ENCODE results near the gene ADORA1.

ADORA1 gene

DNA sequence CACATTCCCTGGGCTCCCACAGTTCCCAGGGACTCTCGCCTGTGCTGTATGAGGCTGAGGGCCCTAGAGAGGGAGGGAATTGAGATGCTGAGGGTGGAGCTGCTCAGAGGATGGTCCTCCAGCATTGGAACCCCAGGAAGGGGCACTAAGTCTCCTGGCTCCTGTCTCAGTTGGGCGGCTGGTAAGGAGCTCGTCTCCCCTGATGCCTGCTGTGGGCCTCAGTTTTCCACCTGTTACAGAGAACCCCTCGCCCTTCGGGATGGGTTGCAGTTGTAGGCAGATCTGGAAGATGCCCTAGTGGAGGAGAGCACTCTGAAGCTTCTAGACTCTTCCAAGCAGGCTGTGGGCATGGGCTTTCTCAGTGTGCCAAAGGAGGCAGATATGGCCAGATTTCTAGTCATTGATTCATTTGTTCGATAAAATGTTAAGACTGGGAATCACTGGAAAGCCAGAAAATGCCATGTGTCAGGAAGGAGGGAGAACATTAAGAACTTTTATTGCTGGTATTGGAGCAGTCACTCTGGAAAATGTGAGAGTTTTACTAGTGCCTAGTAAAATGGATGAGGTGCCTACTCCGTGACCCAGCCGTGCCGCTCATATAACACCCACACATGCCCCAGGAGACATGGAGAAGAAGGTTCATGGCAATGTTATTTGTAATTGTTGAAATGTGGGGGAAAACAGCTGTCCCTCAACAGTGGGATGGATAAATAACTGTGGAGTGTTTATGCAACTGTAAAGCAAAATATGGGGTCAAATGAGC lies 48.9 kb downstream of the ADORA1 start:
- no peak for DNase-seq

DNA sequence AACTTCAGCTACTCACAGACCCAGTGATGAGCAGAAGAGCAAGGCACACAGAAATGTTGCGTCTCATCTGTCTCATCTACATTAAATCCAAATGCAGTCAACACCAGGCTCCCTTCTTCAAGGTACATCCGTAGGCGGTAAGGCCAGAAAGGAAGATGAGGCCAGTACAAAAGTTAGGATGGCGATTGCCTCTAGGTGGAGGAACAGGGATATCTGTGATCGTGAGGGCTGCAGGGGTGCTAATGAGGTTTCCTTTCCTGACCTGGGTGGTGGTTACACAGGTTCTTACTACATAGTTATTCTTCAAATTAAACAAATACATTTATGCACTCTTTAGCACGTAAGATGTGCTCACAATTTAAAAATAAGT lies 49.5 kb downstream of the ADORA1 start:
- no peak for DNase-seq

DNA sequence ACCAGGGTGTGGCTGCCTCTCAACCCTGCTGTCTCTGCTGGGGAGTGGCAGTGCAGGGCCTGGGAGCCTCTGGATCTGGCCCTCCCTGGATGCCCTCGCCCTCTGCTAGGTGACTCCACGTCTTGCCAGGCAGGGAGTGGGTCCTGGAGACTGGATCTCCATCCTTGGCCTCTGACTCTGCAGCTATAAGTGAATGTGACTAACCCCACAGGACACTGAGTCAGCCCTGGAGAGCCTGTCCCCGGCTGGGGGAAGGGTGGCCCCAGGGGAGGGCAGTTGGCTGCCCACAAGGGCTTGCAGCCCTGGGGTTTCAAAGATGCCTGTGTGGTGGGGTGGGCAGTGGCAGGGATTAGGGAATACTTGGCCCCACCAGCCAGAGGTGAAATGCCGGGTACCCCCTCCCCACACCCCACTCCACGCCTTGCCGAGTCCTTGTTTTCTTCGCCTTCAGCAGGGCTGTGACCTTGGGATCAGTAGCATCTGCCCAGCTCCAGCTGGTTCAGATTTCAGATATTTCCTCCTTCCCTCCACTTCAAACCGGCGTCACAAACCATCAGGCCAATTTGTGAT lies 50.0 kb downstream of the ADORA1 start:
- DNase-seq, result no peak

DNA sequence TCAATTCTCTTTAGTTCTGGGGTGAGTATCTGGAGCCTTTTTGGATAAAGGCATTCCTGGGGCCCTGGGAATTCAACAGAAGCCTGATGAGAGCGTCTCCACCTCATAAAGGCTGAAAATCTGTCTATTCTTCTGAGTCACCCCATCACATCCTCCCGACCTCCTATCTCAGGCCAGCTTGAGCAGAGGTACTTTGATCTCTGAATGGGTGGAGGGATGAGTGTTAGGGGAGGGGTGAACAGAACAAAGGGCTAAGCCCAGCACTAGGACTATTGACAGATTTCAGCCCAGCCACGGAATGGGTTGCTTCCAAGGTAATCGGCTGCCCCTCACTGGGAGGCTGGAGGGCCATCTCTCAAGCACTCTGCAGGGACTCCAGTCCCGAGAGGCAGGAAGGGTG lies 50.6 kb downstream of the ADORA1 start:
- DNase-seq, result no peak

DNA sequence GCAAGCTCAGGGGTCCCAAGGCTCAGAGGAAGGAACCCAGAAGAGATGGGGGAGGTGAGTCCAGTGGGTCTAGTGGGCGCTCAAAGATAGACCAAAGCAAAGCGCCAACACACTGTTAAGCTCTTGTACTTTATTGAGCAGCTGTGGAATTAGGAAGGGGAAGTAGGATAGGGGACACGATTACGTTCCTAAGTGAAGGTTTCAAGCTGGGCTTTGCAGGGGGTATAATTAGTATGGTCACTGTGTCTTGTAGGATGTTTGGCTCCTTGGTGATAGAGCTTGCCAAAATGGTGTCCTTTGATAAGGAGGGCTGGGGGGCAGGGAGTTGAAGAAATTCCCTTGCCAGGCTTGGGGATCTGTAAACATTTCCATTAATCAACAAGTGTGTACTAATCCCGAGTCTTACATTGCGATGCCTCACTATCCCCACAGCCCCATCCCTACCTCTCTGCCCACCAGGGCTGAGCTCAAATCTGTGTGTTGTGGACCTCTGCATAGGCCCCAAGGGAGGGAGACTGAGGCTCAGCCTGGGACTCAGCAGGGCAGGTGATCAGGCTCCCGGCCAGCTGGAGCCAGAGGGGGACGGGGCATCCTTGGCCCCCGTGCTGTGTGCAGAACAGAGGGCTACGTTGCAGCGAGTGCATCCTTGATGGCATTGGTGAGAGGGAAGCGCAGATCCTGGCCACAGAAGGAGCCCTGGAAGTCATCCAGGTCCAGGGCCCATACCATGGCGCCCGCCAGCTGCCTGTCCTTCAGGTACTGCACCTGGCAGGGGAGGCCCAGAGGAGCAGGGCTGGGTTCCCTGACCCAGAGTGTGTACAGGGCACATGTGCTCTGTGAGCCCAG lies 51.5 kb downstream of the ADORA1 start:
- DNase-seq, result no peak

DNA sequence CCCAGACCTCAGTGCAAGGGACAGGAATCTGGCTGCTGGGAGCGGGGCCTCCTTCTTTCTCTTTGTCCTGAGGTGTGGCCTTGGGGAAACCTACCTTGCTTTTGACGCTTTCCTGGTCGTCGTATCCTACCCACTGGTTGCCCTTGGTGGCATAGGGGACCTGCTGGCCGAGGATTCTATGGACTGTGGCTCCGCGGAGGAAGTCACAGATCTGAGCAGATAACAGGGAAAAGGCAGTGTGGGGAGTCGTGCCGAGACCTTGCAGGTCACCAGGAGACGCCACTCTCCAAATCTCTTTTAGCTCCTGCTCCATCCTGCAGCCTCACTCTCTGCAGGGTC lies 52.1 kb downstream of the ADORA1 start:
- no peak for DNase-seq

DNA sequence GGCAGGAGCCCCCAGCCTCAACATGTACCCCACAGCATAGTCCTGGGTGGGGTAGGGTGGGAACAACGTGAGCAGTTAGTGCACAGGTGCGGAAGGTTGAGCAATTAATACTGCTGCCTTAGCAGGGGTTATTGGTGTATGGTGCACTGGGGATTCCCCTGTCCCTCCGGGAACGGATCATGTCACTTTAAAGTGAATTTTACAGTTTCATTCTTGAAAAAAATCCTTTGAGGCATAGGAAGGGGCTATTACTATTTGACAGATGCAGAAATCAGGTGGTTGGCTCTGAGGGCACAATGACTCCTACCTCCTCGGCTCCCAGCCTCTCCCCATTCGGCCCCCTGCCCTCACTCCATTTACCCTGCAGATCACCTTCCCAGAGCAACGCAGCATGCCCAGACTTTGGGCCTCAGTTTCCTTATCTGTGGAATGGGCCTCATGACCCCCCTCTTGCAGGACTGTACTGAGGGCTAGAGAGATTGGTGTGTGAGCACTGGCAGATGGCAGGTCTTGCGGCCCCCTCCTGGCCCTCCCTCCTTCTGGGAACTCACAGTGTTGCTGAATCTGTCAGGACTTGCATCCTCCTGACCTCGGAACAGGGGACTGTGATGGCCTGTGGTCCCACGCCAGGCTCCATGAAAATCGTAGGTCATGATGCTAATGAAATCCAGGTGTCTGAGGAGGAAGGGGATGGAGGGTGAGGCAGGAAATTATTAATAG lies 53.2 kb downstream of the ADORA1 start:
- DNase-seq, result no peak

DNA sequence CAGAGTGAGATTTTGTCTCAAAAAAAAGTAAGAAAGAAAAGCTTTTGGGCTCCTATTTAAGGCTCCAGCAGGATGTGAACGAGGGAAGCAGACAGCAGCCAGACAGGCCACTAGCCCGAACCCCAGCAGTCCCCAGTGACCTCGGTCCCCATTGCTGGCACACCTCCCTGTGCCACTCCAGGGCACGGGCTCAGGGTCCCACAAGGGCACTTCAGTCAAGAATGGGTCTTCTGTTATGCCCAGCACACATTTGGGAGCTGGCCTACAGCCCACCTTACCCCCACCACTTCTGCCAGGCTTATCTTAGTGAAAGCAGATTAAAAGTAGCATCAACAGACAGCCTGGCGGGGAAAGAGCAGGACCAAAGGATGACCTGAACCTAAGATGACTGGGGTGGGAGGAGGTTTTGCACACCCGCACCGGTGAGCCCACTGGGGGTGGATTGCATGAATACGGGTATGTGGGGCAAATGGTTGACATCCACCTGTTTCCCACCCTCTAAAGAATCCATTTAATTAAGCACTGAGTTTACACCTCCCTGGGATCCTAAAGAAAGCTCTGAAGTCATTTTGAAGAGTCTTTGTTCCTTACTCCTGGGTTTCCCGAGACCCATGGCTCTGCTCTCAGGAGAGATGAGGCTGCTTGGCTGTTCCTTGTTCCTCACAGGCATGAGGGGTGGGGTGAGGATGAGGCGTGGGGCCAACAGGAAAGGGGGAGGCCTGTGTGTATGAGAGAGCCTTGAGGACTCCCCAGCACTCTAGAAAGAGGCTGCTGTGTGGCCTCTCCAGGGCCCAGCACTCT lies 54.3 kb downstream of the ADORA1 start:
- no peak for DNase-seq

DNA sequence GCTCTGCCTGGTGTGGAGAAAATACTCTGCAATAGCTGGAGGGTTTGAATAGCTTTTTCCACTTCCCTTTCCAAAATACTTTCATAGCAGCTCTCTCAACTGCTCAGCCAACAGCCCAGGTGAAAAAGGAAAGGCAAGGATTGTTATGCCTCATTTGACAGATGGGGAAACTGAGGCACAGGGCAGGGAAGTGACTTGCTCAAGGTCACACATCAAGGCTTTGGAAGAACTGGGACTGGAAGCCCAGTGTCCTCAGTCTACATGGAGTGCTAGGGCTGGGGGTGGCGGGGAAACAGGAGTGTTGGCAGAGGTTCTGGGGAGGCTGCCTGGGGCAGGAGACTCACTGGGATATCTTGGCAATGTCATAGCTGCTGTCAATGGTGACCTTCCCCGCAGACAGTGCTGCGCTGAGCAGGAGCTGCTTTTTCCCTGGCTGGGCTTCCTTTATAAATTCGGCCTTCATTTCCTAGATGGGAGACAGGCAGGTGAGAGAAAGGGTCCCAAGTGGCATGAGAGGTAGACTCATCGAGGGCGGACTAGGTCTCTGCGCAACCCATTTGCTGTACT lies 54.9 kb downstream of the ADORA1 start:
- no peak for DNase-seq

DNA sequence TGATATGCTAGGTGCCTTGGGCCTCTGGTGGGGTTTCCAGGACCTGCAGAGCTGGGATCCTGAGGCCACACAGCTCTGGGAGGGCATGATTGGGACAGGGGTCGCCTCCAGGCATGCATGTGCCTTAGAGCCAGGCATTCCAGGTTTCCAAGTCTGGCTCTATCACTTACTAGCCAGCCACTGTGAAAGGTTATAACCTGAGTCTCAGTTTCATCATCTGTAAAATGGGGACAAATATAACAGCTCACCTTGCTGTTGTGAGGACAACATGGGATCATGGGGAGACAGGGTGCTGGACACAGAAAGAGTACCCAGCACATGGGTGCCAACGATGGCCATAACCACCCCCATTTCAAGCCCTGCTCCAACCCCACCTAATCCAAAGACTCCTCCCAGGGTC lies 56.3 kb downstream of the ADORA1 start:
- no peak for DNase-seq

DNA sequence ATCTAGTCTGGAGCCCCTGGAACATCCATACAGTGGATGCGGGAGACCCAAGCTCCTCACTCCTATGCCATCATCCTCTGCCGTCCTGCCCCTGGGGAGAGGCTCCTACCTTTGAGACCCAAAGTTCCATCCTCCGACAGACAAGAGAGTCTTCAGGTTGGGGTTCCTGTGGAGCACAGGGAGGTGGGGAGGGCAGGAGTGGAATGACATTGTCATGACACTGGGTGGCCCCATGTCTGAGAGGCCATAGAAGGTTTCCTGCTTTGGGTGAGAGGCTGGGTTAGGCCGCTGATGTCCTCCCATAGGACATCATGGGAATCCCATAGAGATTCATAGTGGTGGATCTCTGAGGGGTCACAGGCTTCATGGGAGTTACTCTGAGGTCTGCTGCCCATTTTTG lies 56.9 kb downstream of the ADORA1 start:
- no peak for DNase-seq

DNA sequence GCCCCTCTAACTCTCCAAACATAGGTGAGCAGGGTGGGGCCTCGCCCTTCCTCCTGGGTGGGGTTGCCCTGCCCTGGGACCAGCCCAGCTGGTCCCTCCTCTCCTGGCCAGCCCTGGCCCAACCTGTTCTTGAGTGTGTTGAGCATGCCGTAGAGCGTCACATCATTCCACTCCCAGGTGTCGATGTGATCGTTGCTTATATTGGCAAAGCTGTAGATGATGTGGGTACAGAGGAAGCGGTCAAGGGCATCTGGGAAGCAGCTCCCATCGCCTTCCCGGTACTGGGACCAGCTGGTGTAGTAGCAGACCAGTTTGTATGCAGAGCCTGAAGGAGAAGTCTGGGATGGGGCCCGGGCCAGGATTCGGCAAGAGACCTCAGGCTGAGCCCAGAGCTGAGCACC lies 57.5 kb downstream of the ADORA1 start:
- DNase-seq, result no peak

DNA sequence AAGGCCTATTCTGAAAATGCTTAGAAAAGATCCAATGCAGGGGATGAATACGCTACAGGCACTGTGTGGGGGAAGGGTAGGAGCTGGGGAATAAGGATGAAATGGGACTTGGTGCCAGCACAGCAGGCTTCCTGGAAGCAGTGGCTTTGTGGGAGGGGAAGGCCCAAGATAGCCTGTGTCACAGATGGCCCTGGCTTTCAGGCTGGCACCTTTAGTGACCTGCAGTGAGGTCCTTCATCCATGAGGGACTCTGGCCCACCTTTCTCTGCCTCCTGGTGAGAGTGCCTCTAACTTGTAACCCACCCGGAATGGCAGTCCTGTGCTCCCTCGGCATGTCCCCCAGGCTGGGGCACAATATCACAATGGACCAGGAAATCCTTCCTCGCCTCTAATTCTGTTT lies 58.1 kb downstream of the ADORA1 start:
- DNase-seq, result no peak

DNA sequence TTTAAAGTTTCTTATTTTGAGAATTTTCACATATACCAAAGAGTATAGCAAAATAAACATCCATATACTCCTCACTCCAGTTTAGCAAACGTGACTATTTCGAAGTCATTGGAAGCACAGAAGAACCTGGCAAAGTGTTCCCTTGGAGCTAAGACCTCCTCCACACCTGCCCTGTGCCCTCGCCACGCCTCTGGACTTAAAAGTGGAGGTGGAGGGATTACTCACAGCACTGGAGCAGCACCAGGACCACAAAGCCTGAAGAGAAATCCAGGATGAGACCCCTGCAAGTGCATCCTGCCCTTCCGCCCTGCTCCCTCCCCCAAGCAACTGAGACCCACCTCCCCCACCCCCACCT lies 58.5 kb downstream of the ADORA1 start:
- DNase-seq, result no peak

DNA sequence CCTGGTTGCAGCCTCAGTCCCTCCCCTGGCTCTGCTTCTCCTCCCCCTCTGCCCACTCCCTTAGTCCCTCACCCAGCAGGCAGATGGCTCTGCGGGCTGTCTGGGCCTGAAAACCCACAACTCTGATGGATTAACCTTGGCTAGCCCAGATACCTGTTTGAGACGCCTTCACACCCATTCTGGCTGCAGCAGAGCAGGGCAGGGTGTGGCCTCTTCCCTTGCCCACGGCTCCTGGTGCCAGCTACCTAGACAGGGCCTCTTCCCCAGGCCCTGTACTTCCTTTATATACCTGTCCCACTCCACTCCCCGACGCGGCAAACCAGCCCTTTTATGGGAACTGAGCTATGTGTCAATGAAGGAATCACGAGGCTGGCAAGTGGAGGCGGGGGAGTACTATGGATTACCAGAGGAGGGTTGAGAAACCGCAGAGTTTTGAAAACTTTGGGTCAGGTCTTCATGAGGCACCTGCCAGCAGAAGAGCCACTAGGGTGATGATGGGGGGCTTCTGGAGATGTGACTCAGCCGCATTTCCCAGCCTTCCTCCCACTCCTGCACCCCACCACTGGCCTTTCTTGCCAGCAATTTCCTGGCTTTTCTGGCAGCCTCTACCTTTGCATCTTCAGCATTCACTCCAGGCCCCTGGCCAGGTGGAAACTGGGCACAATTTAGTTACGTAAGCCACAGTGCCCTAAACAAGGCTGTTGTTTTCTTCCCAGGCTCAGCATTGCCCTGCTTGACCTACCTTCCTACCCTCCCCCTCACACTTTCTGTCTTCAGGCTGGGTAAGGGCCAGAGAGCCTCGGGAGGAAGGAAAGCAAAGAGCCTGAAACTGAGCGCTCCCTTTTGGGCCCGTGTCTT lies 59.1 kb downstream of the ADORA1 start, which contains the start of gene CHI3L1:
TSS of gene CHI3L1 (minus strand) at position 259 of the 858 bp plus-strand sequence. CDS start at position 178, 81 bp downstream.
- no peak for DNase-seq

DNA sequence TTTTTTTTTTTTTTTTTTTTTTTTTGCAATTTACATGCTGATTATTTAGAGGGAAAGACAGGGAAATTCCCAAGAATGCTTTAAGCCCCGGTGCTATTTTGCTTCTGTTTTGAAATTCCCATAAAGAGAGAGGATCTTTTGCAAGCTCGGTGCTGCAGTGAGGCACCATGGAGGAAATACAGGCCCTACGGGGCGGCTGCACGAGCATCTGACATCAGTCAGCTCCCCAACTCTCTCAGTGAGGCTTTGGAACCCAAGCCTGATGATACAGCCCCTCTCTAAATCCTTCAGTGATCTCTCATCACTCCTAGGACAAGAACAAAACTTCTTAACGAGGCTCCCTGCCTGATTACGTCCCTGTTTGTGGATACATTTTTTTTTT lies 59.8 kb downstream of the ADORA1 start:
- no peak for DNase-seq

DNA sequence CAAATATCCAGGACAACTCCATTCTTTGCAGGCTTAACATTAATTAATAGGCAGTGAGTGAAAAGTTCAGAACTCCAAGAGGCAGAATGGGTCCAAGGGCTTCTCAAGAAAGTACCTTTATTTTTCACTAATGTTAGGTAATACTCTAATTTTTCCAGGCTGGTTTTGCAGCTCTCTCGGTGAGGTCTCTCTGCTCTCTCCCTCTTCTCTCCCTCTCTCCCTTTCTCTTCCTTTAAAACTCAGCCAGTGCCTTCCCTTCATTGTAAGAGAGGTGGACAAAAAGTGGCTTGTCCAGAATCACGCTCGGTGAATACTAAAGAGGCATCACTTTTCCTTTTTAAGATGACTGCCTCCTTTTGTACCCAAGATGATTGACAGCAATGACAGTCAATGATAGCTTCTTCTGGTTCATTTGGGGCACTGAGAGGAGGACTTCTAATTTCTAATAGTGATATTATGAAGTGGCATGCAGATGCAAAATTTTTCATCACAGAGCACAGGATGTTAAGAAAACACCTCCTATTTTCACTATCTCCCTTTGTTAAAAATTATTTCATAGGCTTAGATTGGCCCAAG lies 60.3 kb downstream of the ADORA1 start:
- DNase-seq, result no peak

DNA sequence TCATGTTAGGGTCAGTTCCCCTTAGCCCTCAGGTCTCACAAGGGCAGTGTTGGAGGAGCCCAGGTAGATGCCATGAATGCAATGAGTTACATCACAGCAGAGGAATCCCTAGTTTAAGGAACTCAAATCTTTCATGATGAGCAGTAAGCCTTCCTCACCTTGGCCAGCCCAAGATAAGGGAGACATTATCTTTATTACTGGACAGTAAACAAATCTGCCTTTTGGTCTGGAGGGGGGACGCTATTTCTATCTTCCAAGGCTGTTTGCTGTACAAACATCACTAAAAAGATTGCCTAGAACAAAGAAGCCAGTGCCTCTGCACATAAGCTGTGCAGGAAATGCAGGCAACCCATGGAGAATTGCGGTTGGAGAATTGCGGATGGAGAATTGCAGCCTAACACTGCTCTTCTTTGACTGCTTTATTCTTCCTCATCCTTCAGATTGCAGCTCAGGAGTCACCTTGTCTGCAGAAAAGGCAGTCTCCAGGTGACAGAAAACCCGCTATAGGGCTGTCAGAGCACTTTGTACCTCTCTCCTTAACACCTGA lies 61.2 kb downstream of the ADORA1 start:
- DNase-seq, result no peak

DNA sequence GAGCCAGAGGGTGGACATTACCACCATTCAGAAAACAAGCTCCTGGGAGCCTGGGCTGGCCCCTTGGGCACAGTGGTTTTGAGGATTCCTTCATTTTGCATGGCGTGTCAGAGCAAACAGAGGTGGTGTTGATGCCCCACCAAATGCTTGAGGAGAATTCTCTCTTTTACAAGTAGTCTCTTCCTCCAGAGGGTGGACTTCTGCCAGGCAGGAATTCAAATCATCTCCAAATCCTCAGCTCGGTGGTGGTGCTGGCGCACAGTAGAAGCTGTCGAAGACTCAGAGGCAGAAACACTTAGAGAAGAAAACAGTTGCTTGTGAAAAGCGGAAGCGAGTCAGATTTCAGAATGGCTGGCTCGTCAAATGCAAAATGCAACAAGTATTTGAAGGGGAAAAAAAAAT lies 62.4 kb downstream of the ADORA1 start:
- DNase-seq, result no peak

DNA sequence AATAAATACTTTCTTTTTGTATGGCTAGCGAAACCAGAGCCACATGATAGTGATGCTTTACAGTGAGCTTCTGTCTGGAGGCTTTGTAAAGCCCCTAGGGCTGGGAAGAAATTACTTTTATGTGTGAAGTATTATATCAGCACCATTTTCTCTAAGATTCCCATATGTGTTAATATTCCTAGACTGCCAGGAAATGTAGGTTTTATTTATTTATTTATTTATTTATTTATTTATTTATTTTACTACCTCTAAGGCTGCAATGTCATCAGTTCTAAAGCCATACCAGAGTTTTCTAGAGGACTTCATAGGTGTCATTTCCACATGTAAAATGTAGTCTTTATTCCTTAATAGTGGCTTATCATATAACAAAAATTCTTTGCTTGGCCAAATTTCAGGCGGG lies 63.4 kb downstream of the ADORA1 start:
- DNase-seq, result no peak

DNA sequence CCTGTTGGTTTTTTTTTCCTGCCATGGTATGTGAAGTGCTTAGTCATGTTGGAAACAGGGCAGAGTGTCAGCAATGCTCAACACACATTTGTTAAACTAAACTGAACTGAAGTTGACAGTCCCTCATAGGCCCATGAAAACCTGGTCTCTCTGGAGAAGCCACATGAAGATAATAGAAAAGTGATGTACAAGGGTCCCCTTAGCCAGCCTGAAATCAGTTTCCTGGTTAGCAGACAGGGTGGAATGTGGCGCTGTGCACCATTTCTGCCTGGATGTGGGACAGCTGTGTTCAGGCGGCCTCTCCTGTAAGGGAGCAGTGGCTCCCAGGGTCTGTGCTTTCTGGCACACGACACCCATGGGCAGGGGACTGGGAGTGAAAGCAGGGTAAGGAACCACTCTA lies 68.8 kb downstream of the ADORA1 start:
- DNase-seq, result no peak
